Gastrocnemius medialis (tissue), 4 donors: ENCODE results near the gene CHTF18.

ENCODE experiments used
- POLR2A ChIP-seq, 2 donors: fragments of 450-650 bp; IDR thresholded peaks; one replicate each; pipeline ENCODE4 v1.6.1; 2017; ENCODE audit warnings: antibody characterized with exemption in 2 of 2, mild to moderate bottlenecking in 2 of 2, moderate library complexity in 2 of 2
- TF ChIP-seq, protein P1 (sequence below), 5 experiments: fragments of 450-650 bp in 3 of 5; fragments of 200-600 bp in 2 of 5; sonication (generic) in 2 of 5; IDR thresholded peaks in 4 of 5; conservative IDR thresholded peaks in 1 of 5; 1 replicate in 4 of 5; 2 replicates in 1 of 5; pipeline ENCODE4 v1.5.1; 2016 to 2019; ENCODE audit warnings: antibody characterized with exemption in 5 of 5, mild to moderate bottlenecking in 3 of 5, moderate library complexity in 3 of 5

DNA sequence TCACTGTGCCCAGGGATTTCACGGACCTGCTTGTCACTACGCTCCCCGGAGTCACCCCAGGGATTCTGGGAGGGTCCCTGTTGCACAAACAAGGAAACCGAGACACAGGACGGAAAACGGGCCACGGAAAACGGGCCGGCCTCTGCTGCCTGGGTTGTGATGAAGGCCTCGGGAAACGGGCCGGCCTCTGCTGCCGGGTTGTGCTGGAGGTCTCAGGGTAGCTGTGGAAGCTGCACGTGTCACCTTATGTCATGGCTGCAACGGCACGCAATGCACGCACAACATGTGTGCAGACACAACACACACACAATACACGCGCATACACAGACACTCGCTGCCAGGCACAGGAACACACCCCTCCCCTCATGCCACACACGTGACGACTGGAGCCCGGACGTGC, 39.1 kb downstream of the CHTF18 start:
- TF ChIP-seq, protein P1, sequence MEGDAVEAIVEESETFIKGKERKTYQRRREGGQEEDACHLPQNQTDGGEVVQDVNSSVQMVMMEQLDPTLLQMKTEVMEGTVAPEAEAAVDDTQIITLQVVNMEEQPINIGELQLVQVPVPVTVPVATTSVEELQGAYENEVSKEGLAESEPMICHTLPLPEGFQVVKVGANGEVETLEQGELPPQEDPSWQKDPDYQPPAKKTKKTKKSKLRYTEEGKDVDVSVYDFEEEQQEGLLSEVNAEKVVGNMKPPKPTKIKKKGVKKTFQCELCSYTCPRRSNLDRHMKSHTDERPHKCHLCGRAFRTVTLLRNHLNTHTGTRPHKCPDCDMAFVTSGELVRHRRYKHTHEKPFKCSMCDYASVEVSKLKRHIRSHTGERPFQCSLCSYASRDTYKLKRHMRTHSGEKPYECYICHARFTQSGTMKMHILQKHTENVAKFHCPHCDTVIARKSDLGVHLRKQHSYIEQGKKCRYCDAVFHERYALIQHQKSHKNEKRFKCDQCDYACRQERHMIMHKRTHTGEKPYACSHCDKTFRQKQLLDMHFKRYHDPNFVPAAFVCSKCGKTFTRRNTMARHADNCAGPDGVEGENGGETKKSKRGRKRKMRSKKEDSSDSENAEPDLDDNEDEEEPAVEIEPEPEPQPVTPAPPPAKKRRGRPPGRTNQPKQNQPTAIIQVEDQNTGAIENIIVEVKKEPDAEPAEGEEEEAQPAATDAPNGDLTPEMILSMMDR (IDR thresholded peaks at IDR 0.05 in 4 of 5, conservative IDR thresholded peaks at IDR 0.05 in 1 of 5): no peak
- no peak for TF ChIP-seq POLR2A (IDR thresholded peaks at IDR 0.05)
